Measurements from ENCODE around the gene KSR2.
"Not testable (repeated sequence)": the region's sequence is repeated elsewhere in the genome, so short reads cannot be mapped to it uniquely, and the experiment has no call there.

KSR2 gene

GRCh38 chr12:117869551-117869950 lies 99.2 kb downstream of the KSR2 start:
- no peak for TF ChIP-seq TAF1 (IDR thresholded peaks at IDR 0.05; ENCODE audit: low read depth, low read length)
- no peak for TF ChIP-seq POLR2A (IDR thresholded peaks at IDR 0.05; ENCODE audit: low read depth, low read length)
- TF ChIP-seq PAX5 (IDR thresholded peaks at IDR 0.05; ENCODE audit: insufficient read depth, low read length, severe bottlenecking): no peak
- TF ChIP-seq POU2F2 (IDR thresholded peaks at IDR 0.05; ENCODE audit: low read depth, low read length): no peak
- TF ChIP-seq POLR2AphosphoS5 (IDR thresholded peaks at IDR 0.05; ENCODE audit: low read depth, low read length): no peak
- no peak for TF ChIP-seq SPI1 (IDR thresholded peaks at IDR 0.05; ENCODE audit: low read depth, low read length)
- FAIRE-seq (no peak), DNase-seq (ENCODE audit: insufficient read length, low spot score) (no peak)

DNA sequence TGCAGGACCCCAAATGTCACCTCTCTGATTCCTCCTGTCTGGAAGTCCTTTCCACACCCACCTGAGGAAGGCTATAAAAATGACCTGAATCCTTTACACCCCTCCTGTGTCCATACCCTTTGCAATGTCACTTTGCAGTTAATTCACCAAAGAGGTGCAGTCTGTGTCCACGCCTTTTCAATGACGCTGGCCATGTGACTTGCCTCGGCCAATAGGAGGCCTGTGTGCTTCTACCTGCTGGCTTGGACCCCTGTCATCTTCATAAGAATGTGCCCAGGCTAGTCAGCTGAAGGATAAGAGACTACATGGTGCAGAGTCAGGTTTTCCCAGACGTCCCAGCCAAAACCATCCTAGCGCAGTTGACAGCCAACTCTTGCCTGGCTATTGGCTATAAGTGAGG lies 101.4 kb downstream of the KSR2 start:
- DNase-seq (ENCODE audit: insufficient read length, low spot score) (no peak), FAIRE-seq (no peak)
- no peak for TF ChIP-seq TAF1 (IDR thresholded peaks at IDR 0.05; ENCODE audit: low read depth, low read length)
- TF ChIP-seq SPI1 (IDR thresholded peaks at IDR 0.05; ENCODE audit: low read depth, low read length): no peak
- TF ChIP-seq POLR2AphosphoS5 (IDR thresholded peaks at IDR 0.05; ENCODE audit: low read depth, low read length): no peak
- TF ChIP-seq PAX5 (IDR thresholded peaks at IDR 0.05; ENCODE audit: insufficient read depth, low read length, severe bottlenecking): no peak
- no peak for TF ChIP-seq POLR2A (IDR thresholded peaks at IDR 0.05; ENCODE audit: low read depth, low read length)
- TF ChIP-seq POU2F2 (IDR thresholded peaks at IDR 0.05; ENCODE audit: low read depth, low read length): no peak

GRCh38 chr12:117865505-117865904 lies 103.3 kb downstream of the KSR2 start:
- TF ChIP-seq SPI1 (IDR thresholded peaks at IDR 0.05; ENCODE audit: low read depth, low read length): no peak
- no peak for TF ChIP-seq PAX5 (IDR thresholded peaks at IDR 0.05; ENCODE audit: insufficient read depth, low read length, severe bottlenecking)
- no peak for TF ChIP-seq POLR2AphosphoS5 (IDR thresholded peaks at IDR 0.05; ENCODE audit: low read depth, low read length)
- TF ChIP-seq POU2F2 (IDR thresholded peaks at IDR 0.05; ENCODE audit: low read depth, low read length): no peak
- TF ChIP-seq POLR2A (IDR thresholded peaks at IDR 0.05; ENCODE audit: low read depth, low read length): no peak
- TF ChIP-seq TAF1 (IDR thresholded peaks at IDR 0.05; ENCODE audit: low read depth, low read length): no peak
- DNase-seq (ENCODE audit: insufficient read length, low spot score): no peak
- FAIRE-seq: no peak

DNA sequence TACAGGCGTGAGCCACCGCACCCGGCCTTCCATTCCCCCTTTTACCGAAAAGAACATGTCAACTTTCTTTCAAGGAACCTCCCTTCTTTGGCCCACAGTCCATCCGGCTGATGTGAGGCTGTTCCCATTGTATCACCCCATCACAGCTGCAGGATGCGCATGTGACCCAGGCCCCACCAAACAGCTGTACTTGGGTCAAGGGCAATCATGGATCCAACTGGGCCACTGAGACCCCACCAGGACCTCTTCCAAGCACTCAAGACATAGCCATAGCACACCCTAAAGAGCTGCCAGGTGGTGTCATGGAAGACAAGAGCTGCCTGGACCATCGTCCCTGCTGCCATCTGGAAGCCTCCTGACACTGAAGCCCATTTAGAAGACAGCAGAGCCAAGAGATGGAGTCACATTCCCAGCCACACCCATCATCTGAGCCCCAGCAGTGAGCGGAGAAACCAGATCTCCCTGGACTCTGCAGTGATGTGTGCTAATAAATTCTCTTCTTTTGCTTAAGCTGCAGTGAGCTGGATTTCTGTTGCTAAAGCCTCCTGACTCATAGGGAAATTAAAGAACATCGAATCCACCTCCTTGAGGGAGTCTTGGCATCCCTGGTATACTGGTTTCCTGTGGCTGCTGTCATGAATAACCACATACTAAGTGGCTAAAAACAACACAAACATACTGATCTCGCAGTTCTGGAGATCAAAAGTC lies 105.6 kb downstream of the KSR2 start:
- no peak for DNase-seq (ENCODE audit: insufficient read length, low spot score)

DNA sequence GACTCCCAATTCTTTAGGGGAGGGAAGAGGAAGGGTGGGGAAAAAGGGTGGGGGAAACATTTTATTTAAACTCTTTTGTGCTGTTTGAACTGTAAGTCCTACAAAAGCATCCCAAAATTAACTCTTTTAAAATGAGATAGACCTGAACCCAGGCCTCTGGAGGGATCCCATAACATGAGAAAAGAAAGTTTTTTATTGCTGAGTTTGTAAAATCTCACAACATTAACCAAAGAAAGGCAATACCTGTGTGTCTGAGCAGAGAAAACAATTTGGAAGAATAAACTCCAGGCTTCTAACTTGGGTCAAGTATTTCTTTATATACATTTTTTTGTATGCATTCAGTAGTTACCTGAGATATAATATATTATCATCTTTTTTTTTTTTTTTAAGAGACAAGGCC lies 107.1 kb downstream of the KSR2 start:
- TF ChIP-seq POU2F2 (IDR thresholded peaks at IDR 0.05; ENCODE audit: low read depth, low read length) (no peak), POLR2AphosphoS5 (IDR thresholded peaks at IDR 0.05; ENCODE audit: low read depth, low read length) (no peak), TAF1 (IDR thresholded peaks at IDR 0.05; ENCODE audit: low read depth, low read length) (no peak), SPI1 (IDR thresholded peaks at IDR 0.05; ENCODE audit: low read depth, low read length) (no peak), POLR2A (IDR thresholded peaks at IDR 0.05; ENCODE audit: low read depth, low read length) (no peak), PAX5 (IDR thresholded peaks at IDR 0.05; ENCODE audit: insufficient read depth, low read length, severe bottlenecking) (no peak)
- DNase-seq (ENCODE audit: insufficient read length, low spot score): no peak
- no peak for FAIRE-seq

More for the DNA sequence above, 105.6 kb downstream of the KSR2 start:
- no peak for FAIRE-seq
- no peak for TF ChIP-seq POU2F2 (IDR thresholded peaks at IDR 0.05; ENCODE audit: low read depth, low read length)
- no peak for TF ChIP-seq POLR2A (IDR thresholded peaks at IDR 0.05; ENCODE audit: low read depth, low read length)
- TF ChIP-seq POLR2AphosphoS5 (IDR thresholded peaks at IDR 0.05; ENCODE audit: low read depth, low read length): no peak
- no peak for TF ChIP-seq PAX5 (IDR thresholded peaks at IDR 0.05; ENCODE audit: insufficient read depth, low read length, severe bottlenecking)
- TF ChIP-seq SPI1 (IDR thresholded peaks at IDR 0.05; ENCODE audit: low read depth, low read length): no peak
- TF ChIP-seq TAF1 (IDR thresholded peaks at IDR 0.05; ENCODE audit: low read depth, low read length): no peak

GRCh38 chr12:117860787-117861290 lies 108.0 kb downstream of the KSR2 start:
- not testable (repeated sequence) for DNase-seq (ENCODE audit: insufficient read length, low spot score); FAIRE-seq

GRCh38 chr12:117860111-117860510 lies 108.7 kb downstream of the KSR2 start:
- TF ChIP-seq SPI1 (IDR thresholded peaks at IDR 0.05; ENCODE audit: low read depth, low read length): no peak
- no peak for TF ChIP-seq POU2F2 (IDR thresholded peaks at IDR 0.05; ENCODE audit: low read depth, low read length)
- TF ChIP-seq PAX5 (IDR thresholded peaks at IDR 0.05; ENCODE audit: insufficient read depth, low read length, severe bottlenecking): no peak
- TF ChIP-seq POLR2AphosphoS5 (IDR thresholded peaks at IDR 0.05; ENCODE audit: low read depth, low read length): no peak
- no peak for TF ChIP-seq POLR2A (IDR thresholded peaks at IDR 0.05; ENCODE audit: low read depth, low read length)
- no peak for TF ChIP-seq TAF1 (IDR thresholded peaks at IDR 0.05; ENCODE audit: low read depth, low read length)
- DNase-seq (ENCODE audit: insufficient read length, low spot score) (no peak), FAIRE-seq (no peak)

DNA sequence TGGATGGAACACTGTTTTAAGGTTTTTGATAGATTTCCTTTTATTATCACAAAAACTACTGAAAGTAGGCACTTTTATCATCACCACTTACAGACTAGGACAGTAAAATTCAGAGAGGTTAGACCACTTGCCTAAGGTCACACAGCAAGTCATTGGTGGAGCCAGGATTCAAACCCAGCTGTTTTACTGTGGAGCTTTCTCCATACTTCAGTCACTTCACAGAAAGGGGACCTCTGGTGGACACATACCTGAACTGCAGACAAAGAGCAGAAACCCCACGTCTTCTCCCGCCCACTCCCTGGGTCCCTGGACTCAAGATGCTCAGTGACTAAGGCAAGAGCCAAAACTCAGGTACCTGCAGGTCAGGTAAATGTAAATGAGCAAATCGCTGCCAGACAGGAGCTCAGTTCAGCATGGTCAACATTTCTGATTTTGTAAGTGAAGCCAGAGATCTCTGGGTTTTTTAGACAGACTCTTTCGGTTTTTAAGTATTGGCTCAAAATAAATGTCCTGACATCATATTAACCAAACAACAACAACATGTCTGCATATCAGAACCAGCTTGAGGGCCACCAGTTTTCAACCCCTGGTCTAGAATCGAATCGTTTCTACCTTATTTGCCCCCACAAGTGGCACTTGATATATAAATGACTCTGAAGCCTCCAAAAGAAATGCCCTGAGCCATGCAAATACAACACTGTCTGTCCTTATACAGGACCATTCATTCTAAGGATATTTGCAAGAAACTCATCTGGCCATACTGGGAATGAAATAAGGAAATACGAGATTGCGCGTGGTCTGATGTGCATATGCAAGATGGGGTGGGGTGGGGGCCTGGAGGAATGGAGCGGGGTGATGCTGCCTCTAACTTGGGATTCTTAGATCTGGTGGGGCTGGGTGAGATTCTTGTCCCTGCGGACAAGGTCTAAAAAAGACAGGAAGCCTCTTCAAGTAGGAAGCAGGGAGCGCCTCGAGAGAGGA lies 110.9 kb downstream of the KSR2 start:
- no peak for TF ChIP-seq TAF1 (IDR thresholded peaks at IDR 0.05; ENCODE audit: low read depth, low read length)
- no peak for TF ChIP-seq SPI1 (IDR thresholded peaks at IDR 0.05; ENCODE audit: low read depth, low read length)
- no peak for TF ChIP-seq POLR2A (IDR thresholded peaks at IDR 0.05; ENCODE audit: low read depth, low read length)
- TF ChIP-seq PAX5 (IDR thresholded peaks at IDR 0.05; ENCODE audit: insufficient read depth, low read length, severe bottlenecking): no peak
- TF ChIP-seq POLR2AphosphoS5 (IDR thresholded peaks at IDR 0.05; ENCODE audit: low read depth, low read length): no peak
- TF ChIP-seq POU2F2 (IDR thresholded peaks at IDR 0.05; ENCODE audit: low read depth, low read length): no peak
- DNase-seq (ENCODE audit: insufficient read length, low spot score) (peak; percentile 56), FAIRE-seq (peak; percentile 43)

GRCh38 chr12:117857139-117857538 lies 111.7 kb downstream of the KSR2 start:
- DNase-seq (ENCODE audit: insufficient read length, low spot score); FAIRE-seq: not testable (repeated sequence)

Measured in GM12891 (cell line).